ENCODE data around the gene SMOC2. TPM values are rescaled to one million over a fixed set of nuclear protein-coding genes. Genes with fewer than 3 reads are reported as not detected.

Gene SMOC2
- total RNA-seq, 3 donors from 2014 or later = 14.4 to 67.2 (median 63.6) TPM

DNA sequence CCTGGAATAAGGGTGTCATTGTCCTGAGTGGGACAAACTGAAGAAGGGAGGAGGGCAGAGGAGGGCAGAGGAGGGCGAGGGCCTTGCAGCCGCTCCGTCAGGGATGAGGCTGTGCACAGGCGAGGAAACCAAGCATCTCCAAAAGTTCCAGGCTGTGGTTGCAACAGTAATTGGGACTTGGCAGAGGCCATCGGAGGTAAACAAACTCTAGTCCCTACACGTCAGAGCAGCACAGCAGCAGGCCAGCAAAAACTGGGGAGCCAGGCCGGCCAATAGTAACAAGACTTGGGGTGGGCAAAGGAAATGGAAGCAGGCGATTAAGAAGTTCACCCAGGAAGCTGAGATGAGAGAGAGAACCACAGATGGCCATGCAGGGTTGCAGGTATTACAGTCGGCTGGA lies 142.8 kb downstream of the SMOC2 start:
- TF ChIP-seq POLR2A (IDR thresholded peaks at IDR 0.05) (no peak), POLR2AphosphoS5 (IDR thresholded peaks at IDR 0.05) (no peak)
- TF ChIP-seq, protein P1, sequence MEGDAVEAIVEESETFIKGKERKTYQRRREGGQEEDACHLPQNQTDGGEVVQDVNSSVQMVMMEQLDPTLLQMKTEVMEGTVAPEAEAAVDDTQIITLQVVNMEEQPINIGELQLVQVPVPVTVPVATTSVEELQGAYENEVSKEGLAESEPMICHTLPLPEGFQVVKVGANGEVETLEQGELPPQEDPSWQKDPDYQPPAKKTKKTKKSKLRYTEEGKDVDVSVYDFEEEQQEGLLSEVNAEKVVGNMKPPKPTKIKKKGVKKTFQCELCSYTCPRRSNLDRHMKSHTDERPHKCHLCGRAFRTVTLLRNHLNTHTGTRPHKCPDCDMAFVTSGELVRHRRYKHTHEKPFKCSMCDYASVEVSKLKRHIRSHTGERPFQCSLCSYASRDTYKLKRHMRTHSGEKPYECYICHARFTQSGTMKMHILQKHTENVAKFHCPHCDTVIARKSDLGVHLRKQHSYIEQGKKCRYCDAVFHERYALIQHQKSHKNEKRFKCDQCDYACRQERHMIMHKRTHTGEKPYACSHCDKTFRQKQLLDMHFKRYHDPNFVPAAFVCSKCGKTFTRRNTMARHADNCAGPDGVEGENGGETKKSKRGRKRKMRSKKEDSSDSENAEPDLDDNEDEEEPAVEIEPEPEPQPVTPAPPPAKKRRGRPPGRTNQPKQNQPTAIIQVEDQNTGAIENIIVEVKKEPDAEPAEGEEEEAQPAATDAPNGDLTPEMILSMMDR (IDR thresholded peaks at IDR 0.05) = no peak
- intact Hi-C loops (cut with DNase I; ENCODE audit: low total_unique reads) = no loop called here
- Histone ChIP-seq H3K27ac (no peak overlapping the region), H3K4me3 (no peak overlapping the region), H3K36me3 (no peaks in the 10 kb centered on the region), H3K27me3 (no peaks in the 10 kb centered on the region), H3K9me3 (no peaks in the 10 kb centered on the region), H3K4me1 (no peaks in the 10 kb centered on the region)
- no peak for DNase-seq (ENCODE audit: low spot score in 2 of 2)

DNA sequence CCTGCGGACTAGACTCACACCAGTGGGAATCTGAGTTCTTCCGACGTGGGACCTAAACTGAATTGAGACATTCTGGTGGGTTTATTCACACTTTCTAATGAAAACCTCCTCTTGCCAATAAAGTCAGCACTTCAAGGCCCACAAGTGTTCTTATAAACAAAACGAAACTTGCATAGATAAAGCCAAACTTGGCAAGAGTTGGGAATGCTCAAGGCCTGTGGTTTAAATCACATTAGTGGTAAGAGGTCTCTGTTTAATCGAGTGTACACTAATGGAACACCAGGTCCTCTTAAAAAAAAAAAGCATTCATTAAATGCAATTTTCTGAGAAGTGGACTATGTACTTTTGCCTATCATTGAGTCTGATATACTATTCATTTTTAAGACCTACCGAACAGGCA lies 143.3 kb downstream of the SMOC2 start:
- Histone ChIP-seq H3K4me3 (no peak overlapping the region), H3K9me3 (no peaks in the 10 kb centered on the region), H3K4me1 (no peaks in the 10 kb centered on the region), H3K27ac (no peak overlapping the region), H3K36me3 (no peaks in the 10 kb centered on the region), H3K27me3 (no peaks in the 10 kb centered on the region)
- no peak for TF ChIP-seq POLR2A (IDR thresholded peaks at IDR 0.05)
- TF ChIP-seq, protein P1 (IDR thresholded peaks at IDR 0.05) = no peak
- no peak for TF ChIP-seq POLR2AphosphoS5 (IDR thresholded peaks at IDR 0.05)
- intact Hi-C loops (cut with DNase I; ENCODE audit: low total_unique reads) = no loop called here
- DNase-seq (ENCODE audit: low spot score in 2 of 2) = no peak

DNA sequence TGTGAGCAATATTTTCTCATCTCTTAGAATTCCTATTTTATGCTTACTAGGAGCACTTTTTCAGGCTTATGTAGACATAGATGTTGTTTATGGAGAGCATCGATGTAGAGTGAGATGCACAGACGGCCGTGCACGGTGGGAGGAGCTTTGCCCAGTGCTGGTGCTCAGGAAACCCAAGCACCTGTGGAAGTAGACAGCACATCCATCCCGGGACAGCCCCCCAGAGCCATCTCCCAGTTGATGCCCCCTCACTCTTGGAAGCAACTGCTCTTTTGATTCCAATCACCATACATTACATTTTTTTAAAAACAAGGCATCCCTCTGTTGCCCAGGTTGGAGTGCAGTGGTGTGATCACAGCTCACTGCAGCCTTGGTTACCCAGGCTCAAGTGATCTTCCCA lies 143.7 kb downstream of the SMOC2 start:
- intact Hi-C loops (cut with DNase I; ENCODE audit: low total_unique reads) = no loop called here
- TF ChIP-seq, protein P1 (IDR thresholded peaks at IDR 0.05) = no peak
- TF ChIP-seq POLR2A (IDR thresholded peaks at IDR 0.05) = no peak
- TF ChIP-seq POLR2AphosphoS5 (IDR thresholded peaks at IDR 0.05) = no peak
- H3K4me1 ChIP-seq = no peaks in the 10 kb centered on the region
- no peak overlapping the region for H3K4me3 ChIP-seq
- DNase-seq (ENCODE audit: low spot score in 2 of 2) = no peak
- no peaks in the 10 kb centered on the region for H3K9me3 ChIP-seq
- no peaks in the 10 kb centered on the region for H3K36me3 ChIP-seq
- H3K27ac ChIP-seq = no peak overlapping the region
- H3K27me3 ChIP-seq = no peaks in the 10 kb centered on the region

DNA sequence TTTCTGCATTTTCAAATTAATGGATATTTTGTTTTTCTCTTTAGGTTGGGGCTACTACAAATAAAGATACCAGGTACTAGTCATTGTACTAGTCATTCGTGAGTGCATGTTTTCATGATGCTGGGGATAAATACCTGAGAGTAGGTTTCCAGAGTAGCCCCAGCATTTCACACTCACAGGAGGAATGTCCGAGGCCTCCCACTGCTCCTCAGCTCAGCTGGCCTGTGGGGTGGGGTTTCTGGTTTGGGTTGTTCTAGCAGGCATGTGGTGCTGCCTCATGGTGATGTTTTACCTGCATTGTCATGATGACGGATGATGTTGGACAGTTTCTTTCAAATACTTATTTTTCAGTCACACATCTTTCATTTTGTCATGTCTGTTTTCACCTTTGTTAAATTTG lies 144.5 kb downstream of the SMOC2 start:
- H3K27ac ChIP-seq = no peak overlapping the region
- DNase-seq (ENCODE audit: low spot score in 2 of 2) = no peak
- intact Hi-C loops (cut with DNase I; ENCODE audit: low total_unique reads) = no loop called here
- H3K36me3 ChIP-seq = no peaks in the 10 kb centered on the region
- no peaks in the 10 kb centered on the region for H3K9me3 ChIP-seq
- H3K27me3 ChIP-seq = no peaks in the 10 kb centered on the region
- no peaks in the 10 kb centered on the region for H3K4me1 ChIP-seq
- H3K4me3 ChIP-seq = no peak overlapping the region
- TF ChIP-seq, protein P1 (IDR thresholded peaks at IDR 0.05) = no peak
- TF ChIP-seq POLR2A (IDR thresholded peaks at IDR 0.05) (no peak), POLR2AphosphoS5 (IDR thresholded peaks at IDR 0.05) (no peak)

DNA sequence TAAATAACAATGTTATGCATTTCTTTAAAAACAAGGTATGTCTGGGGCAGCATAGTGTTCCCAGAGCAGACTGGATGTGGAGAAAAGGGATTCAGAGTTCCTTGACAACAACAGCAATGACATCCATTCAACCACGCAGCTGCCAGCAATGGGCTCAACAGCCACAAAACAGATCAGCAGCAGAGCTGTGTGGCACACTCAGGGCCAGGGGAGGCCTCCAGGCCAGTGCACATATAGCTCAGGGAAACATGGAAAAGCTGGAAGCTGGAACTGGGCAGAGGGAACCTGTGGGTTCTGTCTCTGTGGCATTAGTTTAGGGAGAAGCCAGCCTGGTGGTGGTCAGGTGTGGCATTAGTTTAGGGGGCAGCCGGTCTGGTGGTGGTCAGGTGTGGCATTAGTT lies 148.3 kb downstream of the SMOC2 start:
- Histone ChIP-seq H3K9me3 (no peaks in the 10 kb centered on the region), H3K27me3 (no peaks in the 10 kb centered on the region), H3K36me3 (no peaks in the 10 kb centered on the region), H3K27ac (no peak overlapping the region), H3K4me1 (no peaks in the 10 kb centered on the region), H3K4me3 (no peak overlapping the region)
- TF ChIP-seq POLR2A (IDR thresholded peaks at IDR 0.05) (no peak), POLR2AphosphoS5 (IDR thresholded peaks at IDR 0.05) (no peak)
- TF ChIP-seq, protein P1 (IDR thresholded peaks at IDR 0.05) = no peak
- intact Hi-C loops (cut with DNase I; ENCODE audit: low total_unique reads) = no loop called here
- no peak for DNase-seq (ENCODE audit: low spot score in 2 of 2)

Data from breast epithelium (tissue), 4 donors.